Activated T-cell treated with anti-CD3 and anti-CD28 coated beads, Interleukin-2, amount 50 U/mL, for 1 hour (primary cell): ENCODE data around the gene U2AF1L4.

ENCODE experiments used
- DNase-seq: peaks from one replicate; pipeline ENCODE4 v3.0.0-alpha.2; 2020

U2AF1L4 gene

GRCh38 chr19:35756377-35757230 is 11.4 kb upstream of the U2AF1L4 start, which contains the start of gene HSPB6:
Gene HSPB6, minus strand, starts transcription at chr19:35757029. Its CDS starts 21 bp downstream, at chr19:35757008.
- no peak for DNase-seq

GRCh38 chr19:35755550-35756376 is 10.5 kb upstream of the U2AF1L4 start:
- peak; percentile 68 for DNase-seq

DNA sequence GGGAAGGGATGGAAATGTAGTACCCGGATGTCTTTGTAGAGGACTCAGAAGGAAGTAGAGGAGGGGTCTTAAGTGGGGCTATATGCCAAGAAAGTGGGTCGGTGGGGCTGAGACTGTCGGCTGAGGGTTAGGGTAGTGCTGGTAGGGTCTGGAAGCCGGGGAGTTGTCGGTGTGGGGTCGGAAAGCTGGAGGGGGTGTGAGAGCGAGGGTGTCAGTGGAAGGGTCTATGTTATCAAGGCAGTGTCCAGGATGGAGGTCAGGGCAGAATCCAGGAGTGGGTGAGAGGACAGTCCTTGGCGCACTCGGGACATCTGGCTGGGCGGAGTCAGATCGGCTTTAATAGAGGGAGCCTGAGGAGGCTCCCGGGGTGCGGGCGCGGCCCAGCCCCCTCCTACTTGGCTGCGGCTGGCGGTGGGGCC is 9.9 kb upstream of the U2AF1L4 start:
- no peak for DNase-seq

DNA sequence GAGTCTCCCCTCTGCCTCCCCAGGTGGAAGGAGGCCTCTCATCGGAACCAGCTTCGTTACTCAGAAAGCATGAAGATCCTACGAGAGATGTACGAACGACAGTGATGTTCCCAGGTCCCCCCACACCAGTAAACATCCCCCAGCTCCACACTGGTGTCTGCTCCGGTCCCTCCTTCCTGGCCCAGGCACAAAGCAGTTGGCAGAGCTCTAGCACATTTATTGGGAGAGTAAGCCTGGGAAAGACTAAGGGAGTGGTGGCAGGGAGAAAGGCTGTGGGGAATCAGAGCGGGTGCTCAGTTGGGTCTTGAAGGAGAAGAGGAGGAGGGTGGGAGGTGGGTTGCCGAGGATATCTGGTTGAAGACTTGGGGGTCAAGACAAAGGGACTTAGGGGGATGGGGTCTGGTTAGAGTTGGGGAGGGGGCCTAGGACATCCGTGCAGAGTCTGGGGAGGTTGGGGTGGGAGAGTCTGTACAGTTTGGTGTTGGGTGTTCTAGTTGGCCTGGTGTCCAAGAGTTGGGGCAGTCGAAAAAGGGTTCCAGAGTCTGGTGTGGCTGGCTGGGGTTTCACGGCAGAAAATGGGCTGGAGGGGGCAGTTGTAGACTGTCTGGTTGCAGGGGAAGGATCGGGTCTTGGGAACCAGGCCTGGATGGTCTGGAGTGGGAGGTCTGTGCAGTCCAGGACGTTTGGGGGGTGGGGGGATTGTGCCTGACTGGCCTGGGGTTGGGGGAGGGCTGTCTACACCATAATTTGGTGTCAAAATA is 9.3 kb upstream of the U2AF1L4 start:
- DNase-seq: no peak

DNA sequence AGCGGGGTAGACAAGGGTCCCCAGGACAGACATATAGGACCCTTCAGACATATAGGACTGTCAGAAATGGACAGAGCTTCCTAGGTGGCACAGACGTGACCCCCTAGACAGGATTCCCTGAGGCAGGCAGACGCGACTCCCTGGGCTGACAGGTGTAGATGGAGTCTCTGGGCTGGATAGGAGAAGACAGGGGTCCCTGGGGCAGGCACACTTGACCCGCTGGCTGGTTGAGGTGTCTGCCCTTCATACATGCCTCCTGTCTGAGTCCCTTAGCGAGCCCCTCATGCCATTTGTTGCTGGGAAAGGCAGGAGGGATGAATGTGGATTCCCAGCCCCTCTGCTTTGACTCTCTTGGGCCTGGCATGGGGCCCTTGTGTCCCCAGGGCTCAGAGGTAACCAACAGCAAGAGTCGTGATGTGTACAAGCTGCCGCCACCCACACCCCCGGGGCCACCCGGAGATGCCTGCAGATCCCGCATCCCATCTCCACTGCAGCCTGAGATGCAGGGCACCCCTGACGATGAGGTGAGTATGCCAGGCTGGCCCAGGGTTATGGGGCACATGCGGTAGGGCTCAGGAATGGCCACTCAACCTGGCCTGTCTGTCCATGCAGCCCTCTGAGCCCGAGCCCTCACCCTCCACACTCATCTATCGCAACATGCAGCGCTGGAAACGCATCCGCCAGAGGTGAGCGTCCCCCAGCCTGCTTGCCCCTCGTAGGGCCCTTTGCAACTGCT is 8.6 kb upstream of the U2AF1L4 start:
- no peak for DNase-seq

GRCh38 chr19:35752746-35753350 is 7.6 kb upstream of the U2AF1L4 start:
- DNase-seq: no peak

- DNase-seq: no peak
Observed at GRCh38 chr19:35751839-35752745, 6.9 kb upstream of the U2AF1L4 start.

DNA sequence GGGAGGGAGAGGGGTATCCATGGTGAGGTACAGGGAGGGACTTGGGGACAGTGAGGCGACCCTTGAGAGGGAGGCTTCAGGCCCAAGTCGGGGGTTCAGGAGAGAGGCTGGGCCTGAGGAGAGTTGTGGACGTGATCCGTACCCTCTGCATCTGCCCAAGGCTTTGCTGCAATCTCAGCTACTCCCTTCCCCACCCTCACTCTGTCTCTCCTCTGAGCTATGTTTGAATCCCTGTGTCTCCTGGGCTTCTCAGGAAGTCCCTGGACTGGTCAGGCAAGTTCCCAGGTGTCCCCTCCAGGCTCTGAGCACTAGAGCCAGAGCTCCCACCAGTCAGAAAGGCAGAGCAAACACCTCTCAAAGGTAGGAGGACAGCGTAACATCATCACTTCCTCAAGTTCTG is 4.9 kb upstream of the U2AF1L4 start:
- no peak for DNase-seq

DNA sequence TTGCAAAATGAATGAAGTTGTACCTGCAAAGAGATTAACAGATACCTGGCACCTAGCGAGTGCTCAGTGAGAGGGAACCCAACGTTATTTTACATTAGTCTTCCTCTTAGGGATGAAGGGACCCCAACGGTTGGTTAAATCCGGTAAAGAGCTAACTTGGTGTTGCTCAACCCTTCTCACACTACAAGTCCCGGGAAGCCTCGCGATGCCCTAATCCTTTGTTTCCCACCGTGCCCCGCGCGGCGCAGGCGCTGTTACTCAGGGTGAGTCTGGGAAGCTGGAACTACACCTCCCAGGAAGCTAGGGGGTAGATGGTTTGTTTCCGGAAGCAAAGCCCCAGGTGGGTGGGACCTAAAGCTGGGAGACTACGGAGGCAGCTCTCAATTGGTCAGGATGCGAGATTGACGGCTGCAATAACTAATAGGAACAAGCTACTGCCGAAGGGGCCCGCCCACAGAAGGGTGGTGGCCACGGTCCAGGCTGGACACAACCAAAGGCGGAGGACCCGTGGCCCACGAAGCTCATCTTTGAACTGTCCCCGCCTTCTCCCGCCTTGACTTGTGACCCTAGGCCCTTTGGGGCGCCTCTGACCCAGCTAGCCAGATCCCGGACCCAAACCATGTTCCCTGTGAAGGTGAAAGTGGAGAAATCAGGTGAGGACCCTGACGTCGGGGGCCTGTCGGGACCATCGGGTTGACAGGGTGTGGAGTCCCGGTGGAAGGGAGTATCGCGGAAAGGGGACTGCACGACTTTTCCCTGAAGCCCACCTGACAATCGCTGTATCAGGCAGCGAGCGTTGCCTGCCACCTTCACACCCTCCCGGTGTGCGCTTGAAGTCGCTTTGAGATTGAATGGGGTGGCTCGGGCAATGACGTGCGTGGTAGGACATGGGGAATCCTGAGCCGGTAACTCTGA is 3.1 kb upstream of the U2AF1L4 start, which contains the start of gene LIN37:
LIN37 (plus strand) TSS at position 471 of the 915 bp plus-strand sequence; CDS start at position 620, 149 bp downstream.
- peak; percentile 95 for DNase-seq

DNA sequence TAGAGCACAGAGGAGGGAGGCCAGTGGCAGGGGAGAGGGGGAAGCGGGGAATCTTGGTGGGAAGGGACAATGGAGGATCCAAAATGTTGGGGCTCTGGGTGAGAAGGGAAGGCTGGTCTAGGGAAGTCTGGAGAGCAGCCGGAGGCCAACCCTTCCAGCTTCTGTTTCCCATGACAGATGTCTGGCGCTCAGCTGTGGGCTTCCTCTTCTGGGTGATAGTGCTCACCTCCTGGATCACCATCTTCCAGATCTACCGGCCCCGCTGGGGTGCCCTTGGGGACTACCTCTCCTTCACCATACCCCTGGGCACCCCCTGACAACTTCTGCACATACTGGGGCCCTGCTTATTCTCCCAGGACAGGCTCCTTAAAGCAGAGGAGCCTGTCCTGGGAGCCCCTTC is 1.3 kb upstream of the U2AF1L4 start:
- no peak for DNase-seq

- DNase-seq: no peak
Observed at GRCh38 chr19:35746087-35746462, 857 bp upstream of the U2AF1L4 start.

- DNase-seq: peak; percentile 92
Observed at GRCh38 chr19:35744430-35745327, 539 bp downstream of the U2AF1L4 start.

DNA sequence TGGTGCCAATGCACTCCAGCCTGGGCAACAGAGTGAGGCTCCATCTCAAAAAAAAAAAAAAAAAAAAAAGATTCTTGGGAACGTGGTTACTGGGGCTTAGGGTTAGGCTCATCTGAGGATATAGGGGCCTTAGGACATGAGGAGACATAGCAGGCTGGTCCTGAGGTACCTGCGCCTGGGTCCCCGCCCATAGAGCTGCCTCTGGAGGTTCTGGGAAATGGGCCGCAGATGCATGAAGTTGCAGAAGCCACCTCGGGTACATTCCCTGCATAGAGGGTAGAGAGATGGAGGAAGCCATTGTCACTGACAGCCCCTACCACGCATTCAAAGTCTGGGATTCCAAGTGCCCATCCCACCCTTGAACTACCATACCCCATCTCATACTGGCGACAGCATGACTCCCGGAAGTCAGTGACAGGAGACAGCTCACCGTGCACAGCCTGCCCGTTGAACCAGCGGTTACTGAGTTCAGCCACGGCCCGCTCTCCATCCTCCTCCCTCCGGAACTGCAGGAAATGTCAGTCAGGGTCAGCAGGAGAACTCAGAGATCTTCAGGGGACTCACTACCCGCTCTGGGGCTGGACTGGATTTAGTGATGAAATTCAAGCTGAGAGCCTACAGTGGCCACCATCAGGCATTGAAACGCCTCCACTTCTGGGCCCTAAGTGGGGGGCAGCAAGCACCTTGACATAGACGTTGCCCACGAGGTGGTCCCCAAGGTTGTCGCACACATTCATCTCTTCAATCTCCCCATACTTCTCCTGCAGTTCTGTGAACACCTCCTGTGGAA is 1.4 kb downstream of the U2AF1L4 start:
- no peak for DNase-seq

DNA sequence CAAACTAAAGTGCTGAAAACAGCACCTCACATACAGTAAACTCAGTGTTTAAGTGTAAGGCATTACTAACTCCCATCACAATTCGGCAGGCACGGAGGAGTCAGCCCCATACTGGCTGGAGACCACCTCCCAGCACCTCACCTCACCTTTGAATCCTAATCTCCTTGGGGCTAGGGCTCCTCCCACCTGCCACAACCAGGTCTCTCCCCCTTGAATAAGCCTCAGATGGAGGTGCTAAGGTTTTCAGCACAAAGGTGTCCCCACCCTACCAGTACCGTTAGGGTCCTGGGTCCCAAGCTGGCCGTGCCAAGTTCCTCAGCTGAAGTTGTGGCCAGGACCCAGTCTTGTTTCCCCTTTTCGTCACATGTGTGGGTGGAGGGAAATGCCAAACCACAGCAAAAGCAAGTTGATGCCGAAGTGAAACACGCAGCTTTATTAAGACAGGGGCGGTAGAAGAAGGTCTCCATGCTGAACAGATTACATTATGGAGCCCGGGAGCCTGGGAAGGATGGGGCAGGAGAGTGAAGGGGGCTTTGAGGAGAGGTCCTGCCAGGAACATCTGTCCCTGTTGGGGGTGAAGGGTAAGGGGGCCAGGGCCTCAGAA is 3.0 kb downstream of the U2AF1L4 start, which contains the start of gene IGFLR1:
IGFLR1 (minus strand) TSS at position 332 of the 604 bp plus-strand sequence. CDS start 1,272 bp downstream, outside the sequence.
- DNase-seq: peak; percentile 60

- DNase-seq: no peak
Observed at GRCh38 chr19:35741203-35741515, 4.1 kb downstream of the U2AF1L4 start.

- DNase-seq: peak; percentile 92
Observed at GRCh38 chr19:35740423-35741202, 4.6 kb downstream of the U2AF1L4 start.

DNA sequence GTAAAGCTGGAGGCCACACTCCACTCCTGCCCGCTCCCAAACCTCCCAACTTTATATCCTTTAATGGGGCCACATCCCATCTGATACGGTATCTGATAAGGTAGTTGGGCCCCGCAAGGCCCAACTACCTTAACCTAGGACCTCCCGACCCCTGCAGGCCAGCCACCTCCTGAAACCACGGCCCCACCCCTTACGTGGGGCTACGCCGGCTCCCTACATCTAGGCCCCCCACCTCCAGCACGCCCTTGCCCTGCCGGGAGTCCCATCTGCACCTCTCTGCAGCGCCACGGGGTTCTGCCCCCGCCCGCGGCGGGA is 5.2 kb downstream of the U2AF1L4 start:
- DNase-seq: no peak
